Measurements from ENCODE around the gene C20orf204.
"Not testable (repeated sequence)": the region's sequence is repeated elsewhere in the genome, so short reads cannot be mapped to it uniquely, and the experiment has no call there.

Gene C20orf204, protein sequence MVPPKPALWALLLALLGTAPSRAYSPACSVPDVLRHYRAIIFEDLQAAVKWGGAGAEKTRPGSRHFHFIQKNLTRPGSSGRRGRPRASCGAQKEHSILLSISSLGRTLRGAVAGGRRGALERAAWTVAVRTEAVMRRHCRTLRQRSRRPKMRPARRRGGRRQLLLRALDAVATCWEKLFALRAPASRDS

DNA sequence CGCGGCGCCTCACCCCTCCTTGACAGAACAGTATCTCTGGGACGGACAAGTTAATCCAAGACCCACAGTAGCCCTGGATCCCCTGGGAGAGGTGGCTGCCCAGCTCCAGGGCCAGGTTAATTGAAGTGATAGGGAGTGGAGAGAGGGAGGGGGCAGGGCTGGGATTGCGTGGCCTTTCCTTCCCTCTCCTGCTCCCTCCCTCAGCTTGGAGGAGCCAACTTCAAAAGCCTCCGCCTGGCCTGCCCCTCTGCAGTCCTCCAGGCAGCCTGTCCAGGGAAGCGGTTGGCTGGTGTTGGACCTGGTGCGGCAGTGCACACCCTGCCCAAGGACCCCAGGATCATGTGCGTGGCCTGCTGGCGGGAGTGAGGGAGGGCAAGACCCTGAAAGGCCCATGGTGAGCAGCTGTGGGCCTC is at the start of gene C20orf204:
TSS of gene C20orf204 (plus strand) at position 250 of the 413 bp plus-strand sequence. CDS start at position 392, 142 bp downstream.
- DNase-seq = no peak

DNA sequence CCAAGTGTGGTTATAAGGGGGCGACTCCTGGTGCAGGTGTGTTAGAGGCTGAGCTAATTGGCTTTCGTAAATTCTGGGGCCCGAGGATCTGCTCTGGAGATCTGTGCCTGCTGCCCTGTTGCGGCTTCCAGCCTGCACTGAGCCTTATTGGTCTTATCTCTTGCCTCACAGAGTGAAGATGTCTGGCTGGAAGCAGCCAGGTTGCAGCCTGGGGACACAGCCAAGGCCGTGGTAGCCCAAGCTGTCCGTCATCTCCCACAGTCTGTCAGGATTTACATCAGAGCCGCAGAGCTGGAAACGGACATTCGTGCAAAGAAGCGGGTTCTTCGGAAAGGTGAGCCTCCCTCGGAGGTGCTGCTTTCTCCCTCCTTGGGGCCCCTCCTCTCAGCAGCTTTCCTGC is 35.1 kb upstream of the C20orf204 start:
- DNase-seq = no peak

DNA sequence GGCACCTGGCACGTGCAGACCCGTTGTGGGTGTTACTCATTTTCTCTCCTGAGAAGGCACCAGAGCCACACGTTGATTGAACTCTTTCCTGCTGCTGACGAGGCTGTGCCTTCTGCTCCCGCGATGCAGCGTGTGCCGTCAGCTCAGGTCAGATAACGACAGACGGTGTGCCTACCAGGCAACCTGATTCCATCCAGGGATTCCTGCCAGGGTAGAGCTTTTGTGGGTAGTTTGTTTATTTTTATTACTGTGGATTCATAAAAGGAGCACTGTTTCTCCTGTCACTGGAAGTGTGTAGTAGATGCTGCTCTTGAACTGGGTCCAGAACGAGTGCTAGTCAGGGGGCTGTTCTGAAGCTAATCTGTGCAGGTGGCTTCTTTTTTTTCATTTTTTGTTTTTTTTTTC is 34.4 kb upstream of the C20orf204 start:
- no peak for DNase-seq

DNA sequence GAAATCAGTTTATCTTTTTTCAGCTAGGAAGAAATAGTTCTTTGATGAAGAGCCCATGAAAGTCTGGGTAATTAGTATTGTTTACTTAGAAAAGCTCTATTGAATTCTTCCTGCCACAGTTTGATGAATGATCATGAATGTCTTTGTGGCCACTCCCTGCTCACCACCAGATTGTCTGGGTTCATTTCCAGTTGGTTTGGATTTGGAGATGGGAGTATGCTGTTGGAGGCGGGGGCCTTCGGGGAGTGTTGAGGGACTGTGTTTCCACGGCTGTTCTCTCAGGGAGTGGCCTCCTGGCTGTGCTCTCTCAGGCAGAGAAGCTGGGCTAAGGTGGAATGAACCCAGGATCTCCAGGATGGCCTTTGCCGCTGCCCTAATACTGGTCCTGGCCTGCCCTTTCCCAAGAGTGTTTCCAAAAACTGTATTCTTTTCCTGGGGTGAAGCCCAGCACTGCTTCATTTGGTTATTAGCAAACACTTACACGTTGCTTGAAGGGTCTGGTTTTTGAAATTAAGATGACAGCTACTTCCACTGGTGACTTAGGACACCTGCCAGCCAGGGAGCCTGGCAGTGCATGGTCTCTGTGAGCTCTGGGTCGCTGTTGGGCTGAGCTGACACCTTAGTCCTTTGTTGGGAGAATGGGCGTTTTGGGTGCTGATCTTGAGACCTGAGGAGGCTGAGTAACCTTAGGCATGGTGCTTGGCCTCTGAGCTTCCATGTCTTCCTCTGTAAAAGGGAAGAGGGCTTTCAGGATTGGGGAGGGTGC is 31.8 kb upstream of the C20orf204 start:
- no peak for DNase-seq

DNA sequence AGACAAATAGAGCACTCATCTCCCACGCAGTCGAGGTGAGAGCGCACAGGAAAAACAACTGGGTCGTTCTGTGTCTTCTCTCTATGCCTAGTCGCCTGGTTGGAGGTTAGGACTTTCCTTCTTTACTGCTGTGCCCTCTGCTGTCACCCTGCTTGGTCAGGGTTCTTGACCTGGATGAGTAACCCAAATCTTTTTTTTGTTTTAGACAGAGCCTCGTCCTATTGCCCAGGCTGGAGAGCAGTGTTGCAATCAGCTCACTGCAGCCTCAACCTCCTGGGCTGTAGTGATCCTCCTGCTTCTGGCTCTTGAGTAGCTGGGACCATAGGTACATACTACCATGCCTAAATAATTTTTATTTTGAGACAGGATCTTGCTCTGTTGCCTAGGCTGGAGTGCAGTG is 30.6 kb upstream of the C20orf204 start:
- no peak for DNase-seq

DNA sequence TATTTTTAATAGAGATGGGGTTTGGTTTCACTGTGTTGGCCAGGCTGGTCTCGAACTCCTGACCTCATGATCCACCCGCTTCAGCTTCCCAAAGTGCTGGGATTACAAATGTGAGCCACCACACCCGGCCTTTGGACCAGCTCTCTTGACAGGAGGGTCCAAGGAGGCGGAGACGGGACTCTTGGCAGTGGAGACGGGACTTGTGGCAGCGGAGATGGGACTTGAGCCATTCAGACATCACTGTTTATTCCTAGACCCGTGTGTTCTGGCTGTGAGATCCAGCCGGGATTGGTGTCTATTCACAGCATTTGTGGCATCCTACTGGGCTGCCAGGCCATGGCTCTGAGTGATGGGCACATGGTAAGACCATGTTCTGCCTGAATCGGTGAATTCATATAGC is 29.5 kb upstream of the C20orf204 start:
- DNase-seq = no peak

DNA sequence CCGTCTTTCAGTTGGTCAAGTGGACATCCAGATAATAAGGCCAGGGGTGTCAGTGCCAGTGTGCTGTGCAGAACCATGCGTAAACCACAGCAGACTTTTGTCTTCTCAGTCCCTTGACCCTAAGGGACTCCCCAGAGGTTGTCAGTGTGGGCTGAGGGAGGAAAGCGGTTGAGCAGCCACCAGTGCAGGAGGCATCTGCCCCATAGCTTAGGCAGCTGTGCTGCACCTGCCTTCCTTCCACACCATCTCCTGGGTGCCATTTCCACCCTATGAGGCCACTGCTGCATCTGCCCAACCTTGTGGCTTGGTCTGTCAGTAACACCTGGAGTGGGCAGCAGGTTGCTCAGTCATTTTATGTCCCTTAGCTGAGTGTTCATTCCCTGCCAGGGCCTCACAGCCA is 29.1 kb upstream of the C20orf204 start:
- DNase-seq = no peak

DNA sequence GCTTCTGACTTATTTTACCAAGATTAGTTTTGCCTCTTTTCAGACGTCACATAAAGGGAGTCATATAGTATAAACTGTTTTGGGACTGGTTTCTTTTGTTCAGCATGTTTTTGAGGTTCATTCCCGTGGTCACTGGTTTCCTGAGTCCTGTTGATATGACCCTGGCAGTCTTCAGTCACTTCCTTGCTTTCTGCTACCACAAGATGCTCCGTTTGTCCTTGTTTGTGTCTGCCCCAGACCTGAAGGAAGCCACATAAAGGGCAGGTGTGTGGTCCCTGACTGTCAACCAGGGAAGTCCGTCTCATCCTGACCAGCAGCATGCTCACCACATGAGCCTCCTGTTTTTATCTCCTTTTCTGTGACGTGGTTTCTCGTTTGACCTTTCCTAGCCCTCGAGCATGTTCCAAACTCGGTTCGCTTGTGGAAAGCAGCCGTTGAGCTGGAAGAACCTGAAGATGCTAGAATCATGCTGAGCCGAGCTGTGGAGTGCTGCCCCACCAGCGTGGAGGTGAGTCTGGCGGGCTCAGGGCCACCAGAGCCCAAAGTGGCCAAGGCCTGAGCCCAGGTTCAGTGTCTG is 26.1 kb upstream of the C20orf204 start:
- no peak for DNase-seq

DNA sequence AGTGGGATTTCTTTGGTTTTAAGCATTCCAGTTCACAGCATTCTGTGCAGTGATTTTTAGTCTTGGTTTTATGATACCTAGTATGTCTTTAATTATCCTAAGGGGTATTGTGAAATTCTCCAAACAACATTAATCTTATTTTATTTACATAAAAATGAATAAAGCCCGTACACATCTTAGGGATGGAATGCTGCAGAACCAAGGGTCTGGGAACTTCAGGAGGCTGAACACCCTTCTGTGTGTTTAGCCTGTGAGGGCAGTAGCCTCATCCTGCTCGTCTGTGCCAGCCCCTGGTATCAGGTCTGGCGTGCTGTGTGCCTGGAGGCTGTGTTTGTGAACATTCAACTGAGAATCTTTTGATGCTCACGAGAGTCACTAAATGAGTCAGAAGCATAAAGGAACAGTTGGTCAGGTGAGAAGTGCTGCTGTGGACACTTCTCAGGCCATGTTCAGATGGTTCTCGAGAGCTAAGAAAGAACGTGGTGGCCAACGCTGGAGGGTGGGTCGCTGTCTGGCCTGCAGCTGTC is 25.2 kb upstream of the C20orf204 start:
- no peak for DNase-seq

DNA sequence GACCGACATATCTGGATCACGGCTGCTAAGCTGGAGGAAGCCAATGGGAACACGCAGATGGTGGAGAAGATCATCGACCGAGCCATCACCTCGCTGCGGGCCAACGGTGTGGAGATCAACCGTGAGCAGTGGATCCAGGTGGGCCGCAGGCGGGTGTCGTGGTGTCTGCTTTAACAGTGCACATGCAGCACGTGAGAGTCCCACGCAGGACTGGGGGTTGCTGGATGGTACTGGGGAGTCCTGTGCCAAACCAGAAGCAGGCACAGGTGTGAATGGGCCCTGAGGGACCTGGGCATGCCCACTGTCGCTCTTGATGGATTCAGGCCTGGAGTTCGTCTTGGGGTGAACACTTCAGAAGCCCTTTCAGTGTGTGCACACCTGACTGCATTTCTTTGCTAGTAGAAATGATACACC is 24.6 kb upstream of the C20orf204 start:
- DNase-seq = no peak

DNA sequence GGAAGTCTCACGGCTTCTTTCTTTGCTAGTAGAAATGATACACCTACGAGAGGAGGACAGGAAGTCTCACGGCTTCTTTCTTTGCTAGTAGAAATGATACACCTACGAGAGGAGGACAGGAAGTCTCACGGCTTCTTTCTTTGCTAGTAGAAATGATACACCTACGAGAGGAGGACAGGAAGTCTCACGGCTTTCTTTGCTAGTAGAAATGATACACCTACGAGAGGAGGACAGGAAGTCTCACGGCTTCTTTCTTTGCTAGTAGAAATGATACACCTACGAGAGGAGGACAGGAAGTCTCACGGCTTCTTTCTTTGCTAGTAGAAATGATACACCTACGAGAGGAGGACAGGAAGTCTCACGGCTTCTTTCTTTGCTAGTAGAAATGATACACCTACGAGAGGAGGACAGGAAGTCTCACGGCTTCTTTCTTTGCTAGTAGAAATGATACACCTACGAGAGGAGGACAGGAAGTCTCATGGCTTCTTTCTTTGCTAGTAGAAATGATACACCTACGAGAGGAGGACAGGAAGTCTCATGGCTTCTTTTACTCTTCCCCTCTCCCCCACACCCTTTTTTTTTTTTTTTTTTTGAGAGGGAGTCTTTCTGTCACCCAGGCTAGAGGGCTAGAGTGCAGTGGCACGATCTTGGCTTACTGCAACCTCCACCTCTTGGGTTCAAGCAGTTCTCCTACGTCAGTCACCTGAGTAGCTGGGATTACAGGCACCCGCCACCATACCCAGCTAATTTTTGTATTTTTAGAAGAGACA is 23.4 kb upstream of the C20orf204 start:
- DNase-seq = not testable (repeated sequence)

DNA sequence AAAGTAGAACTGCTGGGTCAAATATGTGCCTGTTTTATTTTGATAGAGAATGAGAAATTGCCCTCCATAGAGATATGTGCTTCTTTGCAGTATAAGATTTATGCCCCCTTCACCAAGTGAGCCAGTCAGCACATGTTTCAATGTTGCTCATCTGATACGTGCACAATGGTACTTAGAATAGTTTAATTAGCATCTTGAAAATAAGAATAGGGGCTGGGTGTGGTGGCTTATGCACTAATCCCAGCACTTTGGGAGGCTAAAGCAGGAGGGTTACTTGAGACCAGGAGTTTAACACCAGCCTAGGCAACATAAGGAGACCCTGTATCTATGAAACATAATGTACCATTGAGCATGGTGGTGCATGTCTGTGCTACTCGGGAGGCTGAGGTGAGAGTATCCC is 20.3 kb upstream of the C20orf204 start:
- no peak for DNase-seq

DNA sequence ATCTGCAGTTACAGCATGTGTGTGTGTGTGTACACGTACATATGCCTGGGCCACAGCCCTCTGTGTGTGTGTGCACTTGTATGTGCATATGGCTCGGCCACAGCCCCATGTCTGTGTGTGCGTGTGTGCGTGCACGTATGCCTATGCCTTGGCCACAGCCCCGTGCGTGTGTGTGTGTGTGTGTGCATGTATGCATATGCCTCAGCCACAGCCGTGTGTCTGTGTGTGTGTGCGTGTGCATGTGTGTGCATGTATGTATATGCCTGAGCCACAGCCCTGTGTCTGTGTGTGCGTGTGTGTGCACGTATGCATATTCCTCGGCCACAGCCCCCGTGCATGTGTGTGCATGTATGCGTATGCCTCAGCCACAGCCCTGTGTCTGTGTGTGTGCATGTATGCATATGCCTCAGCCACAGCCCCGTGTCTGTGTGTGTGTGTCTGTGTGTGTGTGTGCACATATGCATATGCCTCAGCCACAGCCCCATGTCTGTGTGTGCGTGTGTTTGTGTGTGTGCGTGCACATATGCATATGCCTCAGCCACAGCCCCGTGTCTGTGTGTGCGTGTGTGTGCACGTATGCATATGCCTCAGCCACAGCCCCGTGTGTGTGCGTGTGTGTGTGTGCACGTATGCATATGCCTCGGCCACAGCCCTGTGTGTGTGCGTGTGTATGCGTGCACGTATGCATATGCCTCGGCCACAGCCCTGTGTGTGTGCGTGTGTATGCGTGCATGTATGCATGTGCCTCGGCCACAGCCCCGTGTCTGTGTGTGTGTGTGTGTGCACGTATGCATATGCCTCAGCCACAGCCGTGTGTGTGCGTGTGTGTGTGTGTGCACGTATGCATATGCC is 14.6 kb upstream of the C20orf204 start:
- no peak for DNase-seq

DNA sequence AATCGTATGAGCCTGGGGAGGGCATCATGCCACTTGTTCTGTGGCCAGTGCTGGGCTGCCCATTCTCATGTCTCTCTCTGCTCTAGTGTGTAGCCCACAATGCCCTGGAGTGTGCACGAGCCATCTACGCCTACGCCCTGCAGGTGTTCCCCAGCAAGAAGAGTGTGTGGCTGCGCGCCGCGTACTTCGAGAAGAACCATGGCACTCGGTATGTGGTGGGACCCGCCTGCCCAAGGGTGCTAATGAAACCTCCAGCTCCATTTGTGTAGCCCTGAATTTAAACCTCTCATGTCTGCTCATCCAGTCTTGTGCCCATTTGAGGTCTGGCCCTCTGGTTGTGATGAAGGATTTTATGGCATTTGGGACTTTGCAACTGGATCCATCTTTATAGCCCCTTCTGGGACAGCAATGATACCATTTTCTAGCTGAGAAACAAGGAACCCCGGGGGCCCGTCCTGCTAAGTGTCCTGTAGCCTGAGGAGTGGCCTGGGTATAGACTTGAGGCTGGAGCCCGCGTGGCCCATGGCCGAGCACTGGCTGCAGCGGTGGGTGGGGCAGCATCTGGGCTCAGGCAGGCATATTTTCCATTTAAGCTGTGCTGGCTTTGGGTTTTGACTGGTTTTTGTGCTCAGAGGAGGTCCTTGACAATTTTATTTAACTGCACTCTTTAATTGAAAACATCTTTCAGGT is 13.2 kb upstream of the C20orf204 start:
- DNase-seq = no peak

DNA sequence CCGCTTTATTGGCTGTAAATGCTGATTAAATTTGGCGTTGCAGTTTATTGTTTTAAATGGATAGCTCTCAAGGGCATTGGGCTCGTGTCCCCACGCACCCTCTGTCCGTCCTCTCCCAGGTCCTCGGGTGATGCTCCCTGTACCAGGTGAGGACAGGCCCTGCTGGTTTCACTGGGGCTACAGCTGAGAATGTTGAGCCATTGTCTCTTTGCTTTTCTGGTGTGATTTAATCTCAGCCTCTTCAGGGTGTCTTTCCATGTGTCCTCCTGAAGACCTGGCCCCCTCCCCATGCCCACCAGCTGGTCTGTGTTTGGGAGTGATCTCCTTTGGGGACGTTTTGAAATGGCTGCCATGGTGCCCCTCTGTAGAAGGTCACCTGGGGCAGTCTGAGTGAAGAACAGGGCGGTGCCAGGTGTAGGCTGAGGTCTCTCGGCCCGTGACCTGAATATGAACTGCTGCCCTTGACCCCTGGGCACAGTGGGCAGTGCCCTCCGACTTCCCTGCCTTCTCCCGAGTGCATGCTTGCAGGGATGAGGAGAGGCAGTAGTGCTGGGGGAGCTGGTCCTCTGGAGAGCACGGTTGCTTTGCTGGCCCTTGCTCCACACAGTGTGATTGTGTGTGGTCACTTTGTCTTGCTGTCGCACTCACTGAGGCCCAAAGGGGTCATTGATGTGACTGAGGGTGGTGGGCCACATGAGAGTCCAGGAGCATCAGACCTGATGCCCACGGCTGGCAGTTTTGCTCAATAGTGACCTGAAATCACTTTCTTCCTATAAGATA is 12.4 kb upstream of the C20orf204 start:
- DNase-seq = no peak

DNA sequence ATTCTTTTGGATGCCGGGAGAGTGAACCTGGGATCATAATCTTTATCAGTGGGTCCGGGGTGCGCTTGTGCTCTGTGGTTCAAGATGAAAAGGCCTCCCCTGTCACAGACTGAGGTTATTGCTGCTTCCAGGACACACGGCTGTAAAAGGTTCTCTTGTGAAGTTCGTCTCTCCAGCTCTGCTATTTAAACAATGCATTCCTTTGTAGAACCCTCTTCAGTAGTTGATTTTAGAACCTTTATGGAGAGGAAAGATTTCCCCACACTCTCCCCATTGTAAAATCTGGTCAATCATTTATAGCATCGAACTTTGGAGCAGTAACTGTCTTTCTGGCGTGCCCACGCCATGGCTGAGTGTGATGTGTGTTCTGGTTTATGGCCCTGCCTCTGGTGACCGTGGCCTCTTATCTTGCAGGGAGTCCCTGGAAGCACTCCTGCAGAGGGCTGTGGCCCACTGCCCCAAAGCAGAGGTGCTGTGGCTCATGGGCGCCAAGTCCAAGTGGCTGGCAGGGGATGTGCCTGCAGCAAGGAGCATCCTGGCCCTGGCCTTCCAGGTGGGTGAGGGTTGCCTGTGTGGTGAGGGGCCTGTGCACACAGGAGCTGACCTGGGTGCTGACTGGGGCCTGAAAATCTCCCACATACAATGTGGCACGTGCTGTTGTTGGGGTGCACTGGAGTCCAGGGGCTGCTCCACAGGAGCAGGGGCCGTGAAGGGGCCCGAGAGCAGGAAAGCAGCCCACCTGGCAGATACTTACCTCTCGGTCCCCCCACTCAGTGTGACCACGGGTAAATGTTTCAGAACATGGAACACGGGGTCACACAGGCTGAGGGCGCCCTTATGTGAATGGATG is 11.6 kb upstream of the C20orf204 start:
- no peak for DNase-seq

DNA sequence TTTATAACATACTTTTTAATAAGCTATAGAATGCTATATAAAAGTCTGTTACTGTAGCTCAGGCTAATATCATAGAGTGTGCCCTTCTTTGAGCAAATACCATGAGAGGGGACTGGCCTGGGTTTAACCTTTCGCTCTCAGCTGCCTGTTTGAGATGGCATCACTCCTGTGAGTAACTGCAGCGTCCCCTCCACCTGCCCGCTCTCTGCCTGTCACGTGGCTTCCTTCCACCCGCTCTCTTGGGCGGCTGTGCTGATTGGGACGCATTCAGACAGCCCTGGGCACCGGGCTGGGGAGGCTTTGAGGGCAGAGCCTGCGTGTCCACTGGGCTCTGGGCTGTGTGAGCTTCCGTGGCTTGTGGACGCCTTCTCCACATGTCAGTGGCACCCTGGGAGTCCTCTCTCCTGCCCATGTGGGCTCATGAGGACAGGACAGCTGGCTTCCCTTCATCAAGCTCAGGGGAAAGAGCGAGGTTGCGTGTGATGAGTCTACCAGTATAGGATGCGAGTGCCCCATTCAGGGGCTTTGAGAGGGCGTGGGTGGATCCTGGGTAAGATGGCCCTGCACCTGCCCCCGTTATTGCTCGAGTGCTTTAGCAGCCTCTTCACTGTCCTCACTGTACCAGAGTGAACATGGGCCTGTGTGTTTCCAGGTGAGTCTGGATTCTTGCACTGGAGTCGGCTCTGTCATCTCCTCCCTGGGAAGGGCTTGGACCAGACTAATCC is 10.7 kb upstream of the C20orf204 start:
- DNase-seq = no peak

DNA sequence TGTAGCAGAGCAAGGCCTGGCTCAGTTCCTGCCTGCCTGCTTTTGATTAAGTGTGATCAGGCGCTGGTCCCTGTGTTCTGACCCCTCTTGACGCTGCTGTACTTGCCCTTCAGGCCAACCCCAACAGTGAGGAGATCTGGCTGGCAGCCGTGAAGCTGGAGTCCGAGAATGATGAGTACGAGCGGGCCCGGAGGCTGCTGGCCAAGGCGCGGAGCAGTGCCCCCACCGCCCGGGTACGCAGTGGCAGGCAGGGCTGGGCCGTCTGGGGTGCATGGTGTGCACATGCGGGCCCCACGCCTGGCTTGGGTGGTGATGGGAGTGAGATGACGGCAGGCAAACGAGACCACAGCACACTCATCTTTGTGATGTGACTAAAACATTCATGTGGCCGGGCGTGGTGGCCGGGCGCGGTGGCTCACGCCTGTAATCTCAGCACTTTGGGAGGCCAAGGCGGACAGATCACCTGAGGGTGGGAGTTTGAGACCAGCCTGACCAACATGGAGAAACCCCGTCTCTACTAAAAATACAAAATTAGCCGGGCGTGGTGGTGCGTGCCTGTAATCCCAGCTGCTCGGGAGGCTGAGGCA is 10.1 kb upstream of the C20orf204 start:
- no peak for DNase-seq
